Panc1 (cell line): ENCODE data around the gene NRG2. TPM values are rescaled to one million over a fixed set of nuclear protein-coding genes. Genes with fewer than 3 reads are reported as not detected.

ENCODE experiments used
- ATAC-seq: fragments of 200-7000 bp; cut with Tn5 transposase; 2 replicates; pipeline ENCODE4 v1.9.1; 2020; ENCODE audit warnings: mild to moderate bottlenecking, moderate library complexity
- BruUV-seq: library from RNA; stranded (reverse); fragments of 400-500 nt; replicated peaks from 2 replicates; lab custom pipeline; 2021; lab: Mats Ljungman, UMichigan
- CTCF ChIA-PET: fragments of 300-600 bp; sonication (Branson Sonifier 250); formaldehyde crosslinking; loops from one replicate; lab custom pipeline; 2022; ENCODE audit warnings: antibody characterized with exemption; lab: Charles Lee
- POLR2A ChIA-PET: fragments of 300-600 bp; sonication (Branson Sonifier 250); formaldehyde crosslinking; loops from one replicate; lab custom pipeline; 2022; ENCODE audit warnings: antibody characterized with exemption; lab: Charles Lee
- DNase-seq: peaks from one replicate; pipeline ENCODE4 v3.0.0-alpha.2; 2010; ENCODE audit warnings: low read depth, low spot score
- H3K27ac ChIP-seq: 2 replicates; pipeline ENCODE4 v1.5.1; 2011; ENCODE audit warnings: mild to moderate bottlenecking, low read length, inconsistent platforms
- H3K27me3 ChIP-seq: fragments of 200-500 bp; sonication (Bioruptor generic); 2 replicates; pipeline ENCODE4 v1.6.0; 2014; ENCODE audit warnings: low read length, inconsistent platforms; ENCODE audit not compliant: control insufficient read depth, insufficient read depth
- H3K36me3 ChIP-seq: fragments of 200-500 bp; sonication (Bioruptor generic); 2 replicates; pipeline ENCODE4 v1.5.1; 2014; ENCODE audit warnings: inconsistent platforms, mild to moderate bottlenecking, low read length, moderate library complexity; ENCODE audit not compliant: control insufficient read depth, insufficient read depth
- H3K4me1 ChIP-seq: 2 replicates; pipeline ENCODE4 v1.5.1; 2011; ENCODE audit warnings: inconsistent platforms, mild to moderate bottlenecking, low read length, moderate library complexity; ENCODE audit not compliant: control insufficient read depth, insufficient read depth
- H3K4me3 ChIP-seq, 2 experiments: 2 replicates each; pipeline ENCODE4 v1.5.1; 2011 to 2012; ENCODE audit warnings: low read depth in 2 of 2, low read length in 2 of 2, mild to moderate bottlenecking in 2 of 2, inconsistent platforms in 1 of 2, moderate library complexity in 1 of 2
- H3K9me3 ChIP-seq: fragments of 200-500 bp; sonication (Bioruptor generic); 2 replicates; pipeline ENCODE4 v1.5.1; 2014; ENCODE audit warnings: low read depth, mild to moderate bottlenecking, inconsistent platforms, low read length, moderate library complexity; ENCODE audit not compliant: control insufficient read depth, insufficient read depth
- POLR2AphosphoS5 ChIP-seq: IDR thresholded peaks from 2 replicates; pipeline ENCODE4 v1.6.1; 2012; ENCODE audit warnings: mild to moderate bottlenecking, low read depth, low read length, moderate library complexity
- SIN3A ChIP-seq: IDR thresholded peaks from 2 replicates; pipeline ENCODE4 v1.6.1; 2012; ENCODE audit warnings: low read depth, mild to moderate bottlenecking, low read length, moderate library complexity, borderline replicate concordance; ENCODE audit not compliant: insufficient read depth
- TCF7L2 ChIP-seq: IDR thresholded peaks from 2 replicates; pipeline ENCODE4 v1.6.1; 2011; ENCODE audit warnings: mild to moderate bottlenecking, low read depth, low read length, inconsistent platforms
- in situ Hi-C: cut with HindIII; loops from 2 replicates; pipeline ENCODE4 v1.10.0; 2016; ENCODE audit warnings: low sequenced_read_pairs, low pct_unique_long_range_greater_than_20kb
- intact Hi-C: fragments of 100-400 bp; cut with micrococcal nuclease; formaldehyde crosslinking; loops from one replicate; pipeline ENCODE4 v1.10.0; 2022; ENCODE audit not compliant: unreplicated experiment
- total RNA-seq: library from RNA; stranded (reverse); gene quantifications from one replicate; pipeline ENCODE4 v1.2.1, GENCODE V29; 2021; ENCODE audit not compliant: unreplicated experiment
- TF ChIP-seq, protein P1 (sequence below): fragments of 450-650 bp; IDR thresholded peaks from 2 replicates; pipeline ENCODE4 v1.5.1; 2017; ENCODE audit warnings: mild to moderate bottlenecking
- TF ChIP-seq, protein P2 (sequence below), 2 experiments: IDR thresholded peaks; 2 replicates each; pipeline ENCODE4 v1.6.1; 2011 to 2012; ENCODE audit warnings: low read depth in 2 of 2, control low read depth in 1 of 2, low read length in 1 of 2, mild to moderate bottlenecking in 1 of 2, moderate library complexity in 1 of 2; ENCODE audit not compliant: insufficient read depth in 1 of 2

NRG2 gene
- total RNA-seq, 1 experiment from 2014 or later, result 20.2 TPM

DNA sequence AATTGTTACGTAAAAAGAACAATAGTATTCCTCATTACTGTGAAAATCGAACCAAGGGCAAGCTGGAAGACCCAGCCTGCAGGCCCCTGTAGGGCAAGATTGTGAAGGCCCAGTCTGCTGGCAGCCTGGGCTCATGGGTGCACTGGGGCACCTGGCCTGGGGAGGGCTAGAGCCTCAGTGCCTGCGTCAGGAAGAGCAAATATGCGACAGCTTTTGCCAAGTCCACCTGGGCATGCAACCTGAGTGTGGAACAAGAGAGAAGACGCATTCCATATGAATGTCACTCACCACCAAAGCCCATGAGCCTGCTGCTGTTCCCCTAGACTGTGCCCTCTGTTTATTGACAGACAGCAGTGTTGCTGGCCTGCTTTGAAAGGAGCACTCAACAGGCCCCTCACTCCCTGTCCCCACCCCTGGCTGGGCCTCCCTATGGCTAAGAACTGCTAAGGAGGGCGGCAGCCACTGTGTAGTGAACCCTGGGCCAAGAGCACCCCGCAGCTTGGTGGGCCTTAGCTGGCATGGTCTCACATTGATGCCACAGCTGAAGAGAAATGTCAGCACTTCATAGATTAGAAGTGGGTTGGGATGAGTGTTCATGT, 219.2 kb downstream of the NRG2 start:
- in situ Hi-C loops (no loop called here), intact Hi-C loops (no loop called here)
- TF ChIP-seq SIN3A (no peak), POLR2AphosphoS5 (no peak), TCF7L2 (no peak)
- TF ChIP-seq, protein P1, sequence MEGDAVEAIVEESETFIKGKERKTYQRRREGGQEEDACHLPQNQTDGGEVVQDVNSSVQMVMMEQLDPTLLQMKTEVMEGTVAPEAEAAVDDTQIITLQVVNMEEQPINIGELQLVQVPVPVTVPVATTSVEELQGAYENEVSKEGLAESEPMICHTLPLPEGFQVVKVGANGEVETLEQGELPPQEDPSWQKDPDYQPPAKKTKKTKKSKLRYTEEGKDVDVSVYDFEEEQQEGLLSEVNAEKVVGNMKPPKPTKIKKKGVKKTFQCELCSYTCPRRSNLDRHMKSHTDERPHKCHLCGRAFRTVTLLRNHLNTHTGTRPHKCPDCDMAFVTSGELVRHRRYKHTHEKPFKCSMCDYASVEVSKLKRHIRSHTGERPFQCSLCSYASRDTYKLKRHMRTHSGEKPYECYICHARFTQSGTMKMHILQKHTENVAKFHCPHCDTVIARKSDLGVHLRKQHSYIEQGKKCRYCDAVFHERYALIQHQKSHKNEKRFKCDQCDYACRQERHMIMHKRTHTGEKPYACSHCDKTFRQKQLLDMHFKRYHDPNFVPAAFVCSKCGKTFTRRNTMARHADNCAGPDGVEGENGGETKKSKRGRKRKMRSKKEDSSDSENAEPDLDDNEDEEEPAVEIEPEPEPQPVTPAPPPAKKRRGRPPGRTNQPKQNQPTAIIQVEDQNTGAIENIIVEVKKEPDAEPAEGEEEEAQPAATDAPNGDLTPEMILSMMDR, result no peak
- TF ChIP-seq, protein P2, sequence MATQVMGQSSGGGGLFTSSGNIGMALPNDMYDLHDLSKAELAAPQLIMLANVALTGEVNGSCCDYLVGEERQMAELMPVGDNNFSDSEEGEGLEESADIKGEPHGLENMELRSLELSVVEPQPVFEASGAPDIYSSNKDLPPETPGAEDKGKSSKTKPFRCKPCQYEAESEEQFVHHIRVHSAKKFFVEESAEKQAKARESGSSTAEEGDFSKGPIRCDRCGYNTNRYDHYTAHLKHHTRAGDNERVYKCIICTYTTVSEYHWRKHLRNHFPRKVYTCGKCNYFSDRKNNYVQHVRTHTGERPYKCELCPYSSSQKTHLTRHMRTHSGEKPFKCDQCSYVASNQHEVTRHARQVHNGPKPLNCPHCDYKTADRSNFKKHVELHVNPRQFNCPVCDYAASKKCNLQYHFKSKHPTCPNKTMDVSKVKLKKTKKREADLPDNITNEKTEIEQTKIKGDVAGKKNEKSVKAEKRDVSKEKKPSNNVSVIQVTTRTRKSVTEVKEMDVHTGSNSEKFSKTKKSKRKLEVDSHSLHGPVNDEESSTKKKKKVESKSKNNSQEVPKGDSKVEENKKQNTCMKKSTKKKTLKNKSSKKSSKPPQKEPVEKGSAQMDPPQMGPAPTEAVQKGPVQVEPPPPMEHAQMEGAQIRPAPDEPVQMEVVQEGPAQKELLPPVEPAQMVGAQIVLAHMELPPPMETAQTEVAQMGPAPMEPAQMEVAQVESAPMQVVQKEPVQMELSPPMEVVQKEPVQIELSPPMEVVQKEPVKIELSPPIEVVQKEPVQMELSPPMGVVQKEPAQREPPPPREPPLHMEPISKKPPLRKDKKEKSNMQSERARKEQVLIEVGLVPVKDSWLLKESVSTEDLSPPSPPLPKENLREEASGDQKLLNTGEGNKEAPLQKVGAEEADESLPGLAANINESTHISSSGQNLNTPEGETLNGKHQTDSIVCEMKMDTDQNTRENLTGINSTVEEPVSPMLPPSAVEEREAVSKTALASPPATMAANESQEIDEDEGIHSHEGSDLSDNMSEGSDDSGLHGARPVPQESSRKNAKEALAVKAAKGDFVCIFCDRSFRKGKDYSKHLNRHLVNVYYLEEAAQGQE (IDR thresholded peaks at IDR 0.05; ENCODE audit: insufficient read depth in 1 of 2, low read depth in 2 of 2, low read length in 1 of 2), result no peak
- H3K4me1 ChIP-seq, result no peaks in the 10 kb centered on the region
- peaks cover 3% of the 10 kb centered on the region; the same call in 1 of the 2 replicates for H3K9me3 ChIP-seq
- H3K4me3 ChIP-seq, result no peak overlapping the region
- peaks cover under 1% of the 10 kb centered on the region for H3K27me3 ChIP-seq
- ChIA-PET POLR2A (no interaction called here), CTCF (no interaction called here)
- no peak for ATAC-seq
- no peaks in the 10 kb centered on the region for H3K36me3 ChIP-seq
- H3K27ac ChIP-seq, result no peak overlapping the region
- BruUV-seq, result no TSS peak
- no peak for DNase-seq

DNA sequence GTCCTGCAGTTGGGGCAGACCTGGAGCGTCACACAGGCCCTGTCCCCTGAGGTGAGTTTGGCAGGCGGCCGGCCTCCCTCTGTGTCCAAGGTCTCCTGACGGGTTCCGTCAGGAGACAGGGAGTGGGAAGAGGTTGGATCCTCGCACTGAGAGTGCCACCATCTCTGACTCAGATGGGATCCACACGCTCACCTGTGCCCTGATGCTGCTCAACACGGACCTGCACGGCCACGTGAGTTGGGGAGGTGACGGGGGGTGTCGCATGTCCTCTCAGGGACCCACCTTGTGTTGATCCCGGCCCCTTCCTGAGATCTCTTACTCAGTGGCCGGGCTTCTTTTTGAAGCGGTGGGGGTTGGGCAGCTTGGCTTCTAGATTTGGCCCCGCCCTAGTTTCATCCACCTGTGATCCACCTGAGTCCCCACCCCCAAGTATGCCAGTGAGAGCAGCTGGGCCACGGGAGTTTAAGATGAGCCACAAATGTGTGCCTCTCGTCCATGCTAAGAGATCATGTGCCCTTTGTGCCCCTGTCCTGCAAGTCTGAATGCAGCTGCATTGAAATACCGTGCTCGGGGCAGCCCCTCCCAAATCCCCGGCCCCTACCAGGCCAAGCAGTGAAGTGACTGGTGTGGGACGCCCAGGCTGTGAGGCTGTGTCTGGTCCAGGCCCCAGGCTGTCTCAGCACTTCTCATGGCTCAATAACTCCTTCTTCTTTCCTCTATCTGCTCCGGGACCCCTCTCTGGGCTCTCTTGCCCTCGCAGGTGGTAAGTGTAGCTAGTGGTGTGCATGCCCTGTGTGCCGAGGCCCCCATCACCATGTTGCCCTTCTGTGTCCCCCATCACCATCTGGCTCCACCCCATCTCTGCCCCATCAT, 220.3 kb downstream of the NRG2 start:
- no peak for TF ChIP-seq POLR2AphosphoS5
- ChIA-PET CTCF (no interaction called here), POLR2A (no interaction called here)
- Histone ChIP-seq H3K4me3 (no peak overlapping the region), H3K27me3 (peaks cover 4% of the 10 kb centered on the region), H3K36me3 (no peaks in the 10 kb centered on the region), H3K4me1 (no peaks in the 10 kb centered on the region), H3K9me3 (peaks cover 6% of the 10 kb centered on the region; the same call in 1 of the 2 replicates), H3K27ac (no peak overlapping the region)
- no peak; the same call in 1 of the 2 replicates for ATAC-seq
- no peak for DNase-seq
- in situ Hi-C loops (no loop called here), intact Hi-C loops (no loop called here)
- no TSS peak for BruUV-seq
